ENCODE data around the gene SMG9.
A peak's percentile ranks its signal among the peaks of the same experiment; 100 is the strongest.

Gene SMG9

DNA sequence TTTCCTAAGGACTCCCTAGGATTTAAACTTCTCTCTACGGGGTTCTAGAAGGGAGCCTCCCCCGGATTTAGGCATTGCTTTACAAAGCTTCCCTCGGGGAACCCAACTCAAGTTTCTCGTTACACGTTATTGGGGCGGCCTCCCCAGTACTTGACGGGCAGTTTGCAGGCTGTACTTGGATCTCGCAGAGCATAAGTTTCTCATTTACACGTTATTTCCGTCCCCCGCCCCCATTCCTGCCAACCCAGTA is 584 bp downstream of the SMG9 start:
- Histone ChIP-seq H3K79me2 (ENCODE audit: low read length) (peaks cover 58% of the 10 kb centered on the region), H3K9me3 (replicated peaks; ENCODE audit: insufficient read depth, low read length) (no peaks in the 10 kb centered on the region), H3K9ac (ENCODE audit: low read length) (peak overlapping the region; percentile 98), H3K9me2 (replicated peaks; ENCODE audit: insufficient read depth, low read length) (no peaks in the 10 kb centered on the region), H2AFZ (ENCODE audit: low read length) (peak overlapping the region; percentile 39; the same call in 1 of the 2 replicates), H3K27me3 (replicated peaks; ENCODE audit: insufficient read depth, low read length) (no peaks in the 10 kb centered on the region), H3K4me3 (ENCODE audit: low read length) (peak overlapping the region; percentile 99), H3K36me3 (replicated peaks; ENCODE audit: insufficient read depth, low read length) (no peaks in the 10 kb centered on the region; the same call in 1 of the 2 replicates), H3K4me1 (ENCODE audit: low read length) (peaks cover 29% of the 10 kb centered on the region), H3F3A (ENCODE audit: insufficient read depth, low read length) (peaks cover 29% of the 10 kb centered on the region), H3K27ac (ENCODE audit: low read length) (peak overlapping the region; percentile 95; the same call in 1 of the 2 replicates), H4K20me1 (ENCODE audit: insufficient read depth, low read length) (no peaks in the 10 kb centered on the region), H3K4me2 (ENCODE audit: low read depth, low read length) (peak overlapping the region; percentile 99)
- no peak for DNase-seq
- TF ChIP-seq EZH2phosphoT487 (IDR thresholded peaks at IDR 0.05; ENCODE audit: low read length) (no peak), EZH2 (optimal IDR thresholded peaks at IDR 0.05; ENCODE audit: low read depth, low read length) (no peak), CTCF (IDR thresholded peaks at IDR 0.05; ENCODE audit: low read length) (no peak)

DNA sequence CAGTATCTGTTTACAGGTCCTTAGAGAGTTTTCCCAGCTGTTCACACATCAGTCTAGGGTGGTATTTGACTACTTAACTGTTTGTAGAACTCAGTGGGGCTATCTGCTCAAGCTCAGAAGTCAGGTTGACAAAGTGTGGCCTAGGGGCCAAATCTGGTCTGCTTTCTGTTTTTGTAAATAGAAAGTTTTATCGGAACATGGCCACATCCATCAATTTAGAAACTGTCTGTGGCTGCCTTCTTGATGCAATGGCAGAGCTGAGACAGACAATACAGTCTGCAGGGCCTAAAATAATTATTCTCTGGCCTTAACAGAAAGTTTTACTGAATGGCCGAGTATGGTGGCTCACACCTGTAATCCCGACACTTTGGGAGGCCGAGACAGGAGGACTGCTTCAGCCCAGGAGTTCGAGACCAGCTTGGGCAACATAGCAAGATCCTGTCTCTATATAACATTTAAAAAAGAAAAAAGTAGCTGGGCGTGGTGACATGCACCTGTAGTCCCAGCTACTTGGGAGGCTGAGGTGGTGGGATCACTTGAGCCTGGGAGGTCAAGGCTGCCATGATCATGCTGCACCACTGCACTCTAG is 2.4 kb downstream of the SMG9 start:
- no peak for DNase-seq
- H3K79me2 ChIP-seq (ENCODE audit: low read length), result peaks cover 61% of the 10 kb centered on the region
- H3K9ac ChIP-seq (ENCODE audit: low read length), result no peak overlapping the region
- no peaks in the 10 kb centered on the region for H4K20me1 ChIP-seq (ENCODE audit: insufficient read depth, low read length)
- no peak overlapping the region for H3K27ac ChIP-seq (ENCODE audit: low read length)
- no peaks in the 10 kb centered on the region for H3K27me3 ChIP-seq (replicated peaks; ENCODE audit: insufficient read depth, low read length)
- no peak overlapping the region for H3K4me2 ChIP-seq (ENCODE audit: low read depth, low read length)
- H3K9me3 ChIP-seq (replicated peaks; ENCODE audit: insufficient read depth, low read length), result no peaks in the 10 kb centered on the region
- H3K36me3 ChIP-seq (replicated peaks; ENCODE audit: insufficient read depth, low read length), result no peaks in the 10 kb centered on the region; the same call in 1 of the 2 replicates
- no peak overlapping the region for H2AFZ ChIP-seq (ENCODE audit: low read length)
- TF ChIP-seq EZH2phosphoT487 (IDR thresholded peaks at IDR 0.05; ENCODE audit: low read length) (no peak), EZH2 (optimal IDR thresholded peaks at IDR 0.05; ENCODE audit: low read depth, low read length) (no peak), CTCF (IDR thresholded peaks at IDR 0.05; ENCODE audit: low read length) (no peak)
- H3K9me2 ChIP-seq (replicated peaks; ENCODE audit: insufficient read depth, low read length), result no peaks in the 10 kb centered on the region
- peaks cover 23% of the 10 kb centered on the region for H3F3A ChIP-seq (ENCODE audit: insufficient read depth, low read length)
- H3K4me3 ChIP-seq (ENCODE audit: low read length), result no peak overlapping the region
- peaks cover 18% of the 10 kb centered on the region for H3K4me1 ChIP-seq (ENCODE audit: low read length)

DNA sequence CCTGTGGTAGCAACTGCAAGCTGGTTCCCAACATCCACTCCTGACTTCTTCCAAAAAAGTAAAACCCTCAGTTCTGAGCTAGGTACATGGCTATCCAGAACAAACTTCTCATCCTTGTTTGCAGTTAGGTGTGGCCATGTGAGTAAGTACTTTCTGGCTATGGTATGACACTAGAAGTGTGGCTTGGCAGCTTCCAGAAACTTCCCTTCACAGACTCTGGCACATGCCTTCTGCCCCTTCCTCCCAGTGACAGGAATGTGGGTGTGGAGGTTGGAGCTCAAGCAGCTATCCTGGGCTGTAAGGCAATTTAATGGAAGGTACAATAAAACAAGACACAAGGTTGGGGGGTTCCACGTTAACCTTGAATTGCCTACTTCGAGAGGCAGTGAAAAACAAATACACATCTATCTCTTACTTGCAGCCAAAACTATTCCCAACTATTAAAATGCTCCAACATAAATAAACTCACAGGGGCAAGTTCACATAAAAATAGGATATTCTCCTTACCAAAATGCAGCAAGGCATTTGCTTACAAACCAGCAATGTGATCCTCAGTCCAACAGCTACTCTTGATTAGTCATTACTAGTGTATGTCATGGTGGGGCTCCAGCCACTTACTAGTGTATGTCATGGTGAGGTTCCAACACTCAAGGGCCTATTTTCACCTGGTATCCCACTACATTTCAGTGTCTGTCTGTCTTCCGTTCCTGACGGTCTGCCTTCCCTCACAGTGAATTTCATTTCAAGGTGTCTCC is 3.1 kb downstream of the SMG9 start:
- peaks cover 13% of the 10 kb centered on the region for H3K4me1 ChIP-seq (ENCODE audit: low read length)
- H3K9me3 ChIP-seq (replicated peaks; ENCODE audit: insufficient read depth, low read length), result no peaks in the 10 kb centered on the region
- no peak overlapping the region for H3K27ac ChIP-seq (ENCODE audit: low read length)
- H3K4me3 ChIP-seq (ENCODE audit: low read length), result no peak overlapping the region
- no peaks in the 10 kb centered on the region for H4K20me1 ChIP-seq (ENCODE audit: insufficient read depth, low read length)
- TF ChIP-seq EZH2 (optimal IDR thresholded peaks at IDR 0.05; ENCODE audit: low read depth, low read length) (no peak), EZH2phosphoT487 (IDR thresholded peaks at IDR 0.05; ENCODE audit: low read length) (no peak), CTCF (IDR thresholded peaks at IDR 0.05; ENCODE audit: low read length) (no peak)
- peaks cover 61% of the 10 kb centered on the region for H3K79me2 ChIP-seq (ENCODE audit: low read length)
- H3K9me2 ChIP-seq (replicated peaks; ENCODE audit: insufficient read depth, low read length), result no peaks in the 10 kb centered on the region
- DNase-seq, result no peak
- no peak overlapping the region for H3K4me2 ChIP-seq (ENCODE audit: low read depth, low read length)
- no peaks in the 10 kb centered on the region for H3K27me3 ChIP-seq (replicated peaks; ENCODE audit: insufficient read depth, low read length)
- H3F3A ChIP-seq (ENCODE audit: insufficient read depth, low read length), result peaks cover 16% of the 10 kb centered on the region
- no peak overlapping the region for H3K9ac ChIP-seq (ENCODE audit: low read length)
- H3K36me3 ChIP-seq (replicated peaks; ENCODE audit: insufficient read depth, low read length), result no peaks in the 10 kb centered on the region; the same call in 1 of the 2 replicates
- no peak overlapping the region for H2AFZ ChIP-seq (ENCODE audit: low read length)

Measured in MM.1S (cell line).